T follicular helper cell (primary cell): ENCODE measurements around the gene ABCD4.

ENCODE experiments used
- DNase-seq: peaks from one replicate; pipeline ENCODE4 v3.0.0-alpha.2; 2020; ENCODE audit warnings: low read depth

The ABCD4 gene

DNA sequence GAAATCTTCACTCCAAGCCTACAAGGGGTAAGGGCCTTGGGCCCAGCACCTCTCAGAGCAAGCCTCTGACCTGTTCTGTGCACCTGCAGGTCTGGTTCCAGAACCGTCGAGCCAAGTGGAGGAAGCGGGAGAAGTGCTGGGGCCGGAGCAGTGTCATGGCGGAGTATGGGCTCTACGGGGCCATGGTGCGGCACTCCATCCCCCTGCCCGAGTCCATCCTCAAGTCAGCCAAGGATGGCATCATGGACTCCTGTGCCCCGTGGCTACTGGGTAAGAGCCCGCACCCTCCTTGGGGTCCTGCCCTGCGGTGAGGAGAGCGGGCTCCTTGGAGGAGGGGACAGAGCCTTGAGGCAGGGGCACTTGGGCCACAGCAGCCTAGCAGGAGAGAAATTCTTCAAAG, 43.2 kb downstream of the ABCD4 start:
- no peak for DNase-seq

DNA sequence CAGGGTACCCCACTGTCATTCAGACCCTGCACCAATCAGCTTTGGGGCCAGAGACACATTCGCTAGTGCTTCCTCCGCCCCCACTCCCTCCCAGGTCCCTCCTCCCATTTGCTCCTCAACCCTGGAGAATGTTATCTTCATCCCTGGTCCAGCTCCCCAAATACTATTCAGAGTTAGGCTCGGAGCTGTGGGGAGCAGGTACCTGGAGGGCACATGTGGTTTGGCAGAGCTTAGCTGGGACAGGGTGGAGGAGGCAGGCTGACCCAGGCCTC, 44.0 kb downstream of the ABCD4 start:
- no peak for DNase-seq

DNA sequence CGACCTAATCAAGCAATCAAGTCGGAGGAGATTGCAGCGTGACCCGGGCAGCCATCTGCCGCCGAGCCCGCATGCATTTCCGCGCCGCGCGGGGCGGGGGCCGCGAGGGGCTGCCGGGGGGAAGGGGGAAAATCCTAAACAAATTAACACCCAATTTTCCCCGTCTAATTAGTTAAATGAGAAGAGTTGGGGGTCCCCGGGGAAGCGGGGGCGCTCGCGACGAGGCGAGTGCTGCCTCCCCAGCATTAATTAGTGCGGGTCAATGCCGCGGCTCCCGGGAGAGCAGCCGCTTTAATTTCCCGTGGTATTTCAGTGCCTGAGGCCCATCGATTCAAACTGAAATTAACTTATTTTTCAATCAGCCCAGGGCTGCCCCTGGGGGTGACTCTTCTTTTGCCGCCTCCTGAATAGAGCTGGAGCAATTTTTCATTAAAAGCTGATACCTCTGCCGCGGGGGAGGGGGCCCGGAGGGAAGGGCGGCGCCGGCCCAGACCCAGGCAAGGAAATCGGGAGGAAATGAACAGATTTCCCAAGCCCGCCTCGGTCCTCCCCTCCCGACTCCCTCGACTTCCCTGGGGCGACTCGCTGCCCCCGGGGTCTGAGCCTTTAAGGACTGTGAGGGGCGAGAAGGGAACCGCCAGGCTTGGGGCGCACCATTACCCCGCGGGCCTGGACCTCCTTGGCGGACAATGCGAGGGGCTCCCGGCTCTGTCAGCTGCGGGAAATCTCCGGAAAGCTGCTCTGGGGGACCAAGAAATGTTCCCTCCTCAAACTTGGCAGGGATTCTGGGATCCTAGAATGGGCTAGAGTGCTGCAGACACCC, 44.6 kb downstream of the ABCD4 start:
- DNase-seq = no peak

DNA sequence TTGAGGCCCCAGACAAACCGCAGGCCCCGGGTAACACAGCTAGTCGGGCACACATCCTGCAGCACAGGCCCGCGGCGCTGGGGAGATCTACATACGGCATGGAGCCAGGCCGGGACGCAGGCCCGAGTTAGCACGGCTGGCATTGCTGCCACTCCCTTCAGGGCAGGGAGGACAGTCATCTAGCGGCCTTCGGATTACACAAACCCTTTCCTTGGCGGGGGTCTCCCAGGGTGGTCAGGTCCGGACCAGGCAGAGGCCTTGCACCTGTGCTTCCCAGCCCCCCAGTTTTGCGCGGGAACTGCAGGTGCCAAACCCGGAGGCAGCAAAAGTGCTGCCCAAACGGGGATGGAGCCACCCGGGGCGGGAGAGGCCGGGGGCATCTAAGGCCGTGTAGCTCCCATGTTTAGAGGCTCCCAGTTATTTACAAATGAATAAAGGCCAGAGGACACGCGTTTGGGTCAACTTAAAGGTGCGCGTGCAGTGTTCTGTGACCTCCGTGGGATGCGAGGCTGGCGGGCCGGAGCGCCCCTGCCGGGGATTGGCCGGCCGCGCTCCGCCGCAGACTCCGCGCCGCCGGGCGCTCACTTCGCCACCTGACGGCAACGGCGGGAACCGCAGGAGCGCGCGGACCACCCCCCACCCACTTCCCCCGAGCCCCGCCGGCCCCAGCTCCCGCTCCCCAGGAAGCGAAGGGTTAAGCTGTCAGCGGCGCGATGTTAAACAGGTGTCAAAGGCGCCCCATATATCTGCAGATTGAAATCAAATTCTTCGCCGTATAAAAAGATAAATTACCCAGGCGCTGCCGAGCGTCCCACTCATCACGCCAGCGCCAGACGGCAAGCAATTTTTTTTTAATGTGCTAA, 45.4 kb downstream of the ABCD4 start:
- peak; percentile 33 for DNase-seq

DNA sequence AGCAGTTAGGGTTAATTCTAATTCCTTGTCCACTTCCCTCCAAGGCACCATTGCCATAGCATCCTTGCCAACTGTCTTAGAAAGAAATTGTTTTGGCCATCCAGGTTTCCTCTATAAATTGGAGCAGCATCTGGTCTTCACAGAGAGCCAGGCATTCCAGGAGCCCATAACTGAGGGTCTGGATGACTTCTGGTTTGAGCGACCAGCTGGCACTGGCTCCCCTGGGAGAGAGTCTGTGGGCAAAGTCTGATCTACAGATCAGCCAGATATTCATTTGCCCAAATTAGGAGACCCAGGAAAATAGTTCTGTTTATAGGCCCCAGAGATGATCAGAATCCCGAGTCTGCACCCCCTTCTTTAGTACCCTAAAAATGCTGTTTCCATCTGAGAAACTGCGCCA, 47.5 kb downstream of the ABCD4 start:
- no peak for DNase-seq

DNA sequence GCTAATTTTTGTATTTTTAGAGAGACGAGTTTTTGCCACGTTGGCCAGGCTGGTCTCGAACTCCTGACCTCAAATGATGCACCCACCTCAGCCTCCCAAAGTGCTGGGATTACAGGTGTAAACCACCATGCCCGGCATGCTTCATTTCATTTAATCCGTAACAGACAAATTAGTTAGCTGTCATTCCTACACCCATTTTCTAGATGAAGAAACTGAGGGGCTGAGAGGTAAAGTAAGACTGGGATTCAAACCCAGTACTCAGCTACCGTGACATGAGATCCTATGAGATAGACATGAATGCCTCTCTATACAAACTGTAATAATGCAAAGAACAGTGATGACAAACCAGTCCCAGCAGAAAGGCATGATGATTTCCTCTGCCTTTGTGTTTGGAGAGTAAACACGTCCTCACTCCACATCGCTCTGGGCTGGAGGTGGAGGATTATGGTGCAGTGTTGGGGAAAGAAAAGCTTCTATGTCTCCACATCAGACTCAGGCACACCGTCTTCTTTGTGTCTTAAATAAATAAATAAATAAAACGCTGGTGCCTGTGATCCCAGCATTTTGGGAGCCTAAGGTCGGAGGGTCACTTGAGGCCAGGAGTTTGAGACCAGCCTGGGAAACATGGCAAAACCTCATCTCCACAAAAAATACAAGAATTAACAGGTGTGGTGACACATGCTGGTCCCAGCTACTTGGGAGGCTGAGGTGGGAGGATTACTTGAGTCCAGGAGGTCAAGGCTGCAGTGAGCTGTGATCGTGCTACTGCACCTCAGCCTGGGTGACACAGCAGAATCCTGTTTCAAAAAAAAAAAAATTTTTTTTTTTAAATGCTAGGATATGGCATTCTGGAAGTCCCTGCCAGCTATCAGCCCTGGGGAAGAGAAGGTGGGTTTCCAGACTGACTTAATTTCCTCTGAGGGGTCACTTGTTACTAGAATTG, 53.0 kb downstream of the ABCD4 start:
- no peak for DNase-seq

DNA sequence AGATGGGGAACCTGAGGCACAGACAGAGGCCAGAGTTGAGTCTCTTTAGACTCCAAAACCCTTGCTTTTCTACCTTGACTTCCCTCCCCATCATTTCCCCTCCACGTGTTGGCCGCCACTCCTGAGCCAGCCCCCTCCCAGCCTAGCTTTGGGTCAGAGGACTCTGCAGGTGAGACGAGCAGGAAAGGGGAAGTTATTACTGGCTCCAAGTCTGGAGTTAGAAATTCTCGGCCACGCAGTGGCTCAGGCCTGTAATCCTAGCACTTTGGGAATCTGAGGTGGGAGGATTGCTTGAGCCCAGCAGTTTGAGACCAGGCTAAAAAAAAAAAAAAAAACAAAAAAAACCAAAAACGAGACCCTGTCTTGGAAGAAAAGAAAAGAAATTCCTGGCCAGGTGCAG, 54.7 kb downstream of the ABCD4 start:
- no peak for DNase-seq

DNA sequence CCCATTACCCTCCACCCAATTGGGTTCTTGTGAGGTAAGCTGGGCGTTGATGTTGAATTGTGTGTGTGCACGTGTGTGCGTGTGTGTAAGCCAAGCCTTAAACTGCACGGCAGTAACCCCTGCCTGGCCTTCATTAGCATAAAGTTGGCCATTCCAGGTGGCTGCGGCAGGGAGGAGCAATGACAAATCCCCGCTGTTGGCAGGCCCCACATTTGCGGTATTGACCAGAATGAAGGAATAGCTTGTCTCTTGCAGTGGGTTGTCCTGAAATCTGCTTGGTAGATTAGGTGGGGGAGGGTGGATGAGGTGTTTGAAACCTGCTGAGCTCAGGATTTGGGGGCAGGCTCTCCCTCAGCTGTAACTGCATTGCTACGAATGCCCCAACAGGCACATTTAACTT, 56.2 kb downstream of the ABCD4 start:
- DNase-seq = no peak

DNA sequence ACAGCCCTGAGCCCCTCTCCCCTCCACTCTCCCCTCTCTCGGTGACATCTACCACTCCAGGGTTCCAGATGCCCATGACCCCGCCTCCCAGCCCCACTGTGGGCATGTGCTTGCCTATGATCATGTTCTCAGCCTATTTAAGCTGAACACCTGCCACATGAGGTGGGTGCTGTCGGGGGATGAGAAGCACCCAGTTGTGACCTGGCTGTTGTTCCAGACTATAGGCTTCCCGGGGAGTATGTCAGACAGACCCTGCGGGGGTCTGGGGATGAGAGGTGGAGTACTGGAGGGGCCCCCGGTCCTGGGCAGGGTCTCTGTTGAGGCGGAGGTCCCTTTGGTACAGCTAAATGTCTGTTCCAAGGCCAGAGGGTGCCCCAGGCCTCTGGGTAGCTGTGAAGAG, 57.4 kb downstream of the ABCD4 start:
- DNase-seq = no peak

DNA sequence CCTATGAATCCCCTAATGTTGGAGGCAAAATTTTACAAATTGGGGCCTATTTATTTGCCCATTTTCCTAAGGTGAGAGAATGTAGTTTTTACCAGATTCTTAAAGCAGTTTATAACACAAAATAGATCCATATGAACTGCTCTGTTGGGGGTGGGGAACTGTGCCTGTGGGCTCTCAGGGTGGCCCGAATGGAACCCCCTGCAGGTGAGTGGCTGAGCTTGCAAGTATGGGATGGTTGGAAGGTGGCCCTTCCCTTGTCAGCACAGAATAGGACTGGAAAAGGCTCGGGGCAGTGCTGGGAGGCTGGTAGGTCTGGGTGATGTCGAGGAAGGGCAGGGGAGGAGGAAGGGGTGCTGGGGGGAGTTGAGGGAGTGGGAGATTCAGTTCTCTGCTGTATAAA, 58.6 kb downstream of the ABCD4 start:
- DNase-seq = no peak

DNA sequence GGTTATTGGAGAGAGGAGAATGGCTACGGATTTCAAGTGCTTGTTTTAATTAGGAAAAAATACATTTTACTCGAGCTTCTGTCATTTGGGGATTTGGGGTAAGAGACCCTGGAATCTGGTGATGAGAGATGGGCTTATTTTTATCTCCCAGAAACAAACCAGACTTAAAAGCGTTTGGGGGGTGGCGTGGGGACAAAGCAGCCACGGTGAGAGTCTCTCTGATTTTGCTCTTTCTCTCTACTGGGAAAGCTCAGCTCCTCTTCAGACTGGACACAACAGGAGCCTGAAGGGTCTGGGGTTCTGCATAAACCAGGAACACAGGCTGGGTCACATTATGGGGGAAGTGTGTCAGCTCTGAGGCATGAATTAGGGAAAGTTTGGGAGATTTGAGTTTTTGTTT, 59.7 kb downstream of the ABCD4 start:
- no peak for DNase-seq

DNA sequence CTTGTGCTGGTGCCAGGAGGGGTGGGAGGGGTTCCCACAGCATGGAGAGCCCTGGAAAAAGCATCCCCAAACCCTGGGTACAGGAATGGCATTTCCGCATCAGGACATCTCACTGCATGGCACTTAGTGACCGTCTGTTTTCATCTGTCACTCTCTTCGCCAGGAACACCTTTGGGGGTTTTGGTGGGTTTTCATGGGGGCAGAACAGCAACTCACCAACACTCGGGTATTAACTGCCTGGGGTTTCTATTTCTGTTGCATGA, 60.0 kb downstream of the ABCD4 start:
- no peak for DNase-seq

DNA sequence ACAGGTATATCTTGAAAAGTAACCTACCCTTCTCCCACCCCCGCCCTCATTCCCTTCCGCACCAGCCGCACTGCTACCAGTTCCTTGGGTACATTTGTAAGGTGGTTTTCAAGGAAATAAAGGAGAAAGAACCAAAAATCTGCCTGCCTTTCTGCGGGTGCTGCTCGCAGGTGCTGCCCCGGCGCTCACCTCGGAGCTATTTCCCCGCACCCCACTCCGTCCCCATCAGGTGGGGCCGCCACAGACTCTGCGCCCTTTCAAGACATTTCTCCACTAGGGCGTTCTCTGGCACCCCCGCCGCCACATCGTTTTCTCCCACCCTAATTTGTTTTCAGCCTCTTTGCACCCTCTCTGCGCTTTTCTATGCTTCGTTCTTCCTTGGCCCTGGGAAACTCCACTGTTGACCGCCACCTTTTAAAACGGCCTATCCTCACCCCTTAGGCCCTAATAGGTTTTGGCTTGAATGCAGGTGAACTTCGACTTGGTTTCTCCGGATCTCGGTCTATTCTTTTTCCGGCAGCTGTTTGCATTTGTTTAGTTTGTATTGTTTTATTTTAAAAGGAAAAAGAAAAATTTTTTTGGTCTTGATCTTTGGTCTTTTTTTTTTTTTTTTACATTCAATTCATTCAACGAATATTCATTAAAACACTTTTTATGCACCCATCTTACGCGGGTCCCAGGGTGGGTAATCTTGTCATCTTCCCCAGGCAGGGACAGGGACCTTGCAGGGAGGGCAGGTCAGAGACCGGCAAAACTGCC, 60.5 kb downstream of the ABCD4 start:
- no peak for DNase-seq

DNA sequence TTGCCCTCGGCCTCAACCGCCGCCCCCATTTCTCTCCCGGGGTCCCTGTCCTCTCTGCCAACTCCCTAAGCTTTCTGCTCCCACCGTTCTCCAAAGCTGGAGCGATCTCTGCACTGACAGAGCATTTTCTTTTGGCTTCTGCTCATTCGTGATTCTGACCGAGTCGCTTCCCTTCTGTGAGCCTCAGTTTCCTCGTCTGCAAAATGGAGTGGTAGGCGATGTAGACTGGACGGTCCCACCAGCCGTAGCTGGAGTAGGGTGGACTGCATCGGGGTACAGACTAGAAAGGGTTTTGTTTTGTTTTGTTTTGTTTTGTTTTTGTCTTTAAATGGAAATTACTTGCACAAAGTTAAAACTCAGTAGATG, 61.1 kb downstream of the ABCD4 start:
- DNase-seq = no peak

DNA sequence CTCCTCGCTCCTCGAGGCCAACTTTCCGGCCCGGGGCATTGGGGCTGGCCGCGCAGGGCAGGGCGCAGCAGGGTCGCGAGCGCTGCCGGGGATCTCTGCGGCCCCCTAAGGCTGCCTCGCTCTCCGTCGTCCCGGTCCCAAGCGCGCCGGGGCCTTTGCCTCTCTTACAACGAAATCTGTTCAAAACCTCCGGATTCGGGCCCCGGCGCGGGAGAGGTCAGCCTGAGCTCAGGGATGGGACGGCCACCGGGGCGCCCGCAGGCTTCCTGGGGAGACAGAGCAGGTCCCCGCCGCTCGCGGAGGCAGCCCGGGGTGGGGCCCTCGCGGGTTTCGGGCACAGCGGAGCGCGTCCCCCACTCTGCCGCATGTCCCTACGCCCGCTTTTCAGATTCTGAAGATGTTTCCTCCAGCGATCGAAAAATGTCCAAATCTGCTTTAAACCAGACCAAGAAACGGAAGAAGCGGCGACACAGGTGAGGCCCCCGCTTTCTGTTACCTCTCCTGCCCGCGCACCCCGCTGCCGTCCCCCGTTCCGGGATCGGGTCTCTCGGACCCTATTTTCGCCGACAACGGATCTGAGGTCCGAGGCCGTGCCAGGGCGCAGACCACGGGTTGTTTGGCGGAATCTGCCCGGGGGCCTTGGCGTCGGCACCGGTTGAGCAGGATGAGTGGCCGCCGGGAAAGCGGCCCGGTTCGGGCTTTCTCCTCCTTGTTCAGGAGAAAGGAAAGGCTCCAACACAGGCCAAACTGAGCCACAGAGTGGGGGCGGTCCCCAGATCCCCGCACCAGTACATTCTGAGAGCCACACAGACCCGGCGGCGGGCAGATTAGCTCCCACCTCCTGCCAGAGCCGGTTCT, 61.7 kb downstream of the ABCD4 start:
- DNase-seq = no peak

DNA sequence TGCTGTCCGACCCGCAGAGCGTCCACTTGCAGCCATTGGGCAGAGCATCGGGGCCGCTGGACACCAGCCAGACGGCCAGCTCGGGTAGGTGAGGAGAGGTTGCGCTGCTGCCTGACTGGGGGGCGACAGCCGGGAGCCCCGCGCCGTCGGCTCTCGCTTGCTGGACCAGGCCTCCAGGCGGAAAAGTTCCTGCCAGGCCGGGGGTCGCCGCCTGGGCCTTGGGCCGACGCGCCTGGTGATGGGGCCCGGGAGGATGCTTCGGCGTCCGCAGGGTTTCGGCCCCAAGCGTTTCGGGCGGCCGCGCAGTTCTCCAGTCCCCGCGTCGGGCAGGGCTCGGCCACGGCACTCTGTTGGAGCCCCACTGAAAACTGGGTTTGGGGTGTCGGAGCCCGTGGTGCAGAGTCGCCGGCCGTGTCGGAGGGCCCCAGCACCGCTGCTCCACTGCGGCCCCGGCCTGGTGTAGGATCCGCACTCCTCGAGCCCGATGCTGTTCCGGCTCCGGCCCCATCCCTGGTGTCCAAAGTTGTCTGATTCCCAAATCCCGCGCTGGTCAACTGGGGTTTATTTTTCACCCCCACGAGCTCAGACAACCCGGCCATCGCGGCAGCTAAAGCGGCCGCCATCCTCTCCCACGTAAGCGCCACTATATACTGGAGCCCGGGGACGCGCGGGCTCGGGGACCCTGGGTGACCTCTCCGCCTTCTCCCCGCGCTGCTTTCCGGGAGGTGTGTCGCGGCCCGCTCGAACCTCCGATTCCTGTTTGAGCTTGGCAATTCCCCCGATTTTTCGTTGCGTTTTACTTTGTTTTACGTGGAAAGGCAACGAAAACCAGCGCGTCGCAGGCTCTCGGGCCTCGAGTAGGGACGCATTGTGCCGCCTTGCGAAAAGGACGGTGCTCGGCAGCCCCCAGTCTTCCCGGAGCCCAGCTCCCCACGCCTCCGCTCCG, 62.6 kb downstream of the ABCD4 start:
- no peak for DNase-seq

DNA sequence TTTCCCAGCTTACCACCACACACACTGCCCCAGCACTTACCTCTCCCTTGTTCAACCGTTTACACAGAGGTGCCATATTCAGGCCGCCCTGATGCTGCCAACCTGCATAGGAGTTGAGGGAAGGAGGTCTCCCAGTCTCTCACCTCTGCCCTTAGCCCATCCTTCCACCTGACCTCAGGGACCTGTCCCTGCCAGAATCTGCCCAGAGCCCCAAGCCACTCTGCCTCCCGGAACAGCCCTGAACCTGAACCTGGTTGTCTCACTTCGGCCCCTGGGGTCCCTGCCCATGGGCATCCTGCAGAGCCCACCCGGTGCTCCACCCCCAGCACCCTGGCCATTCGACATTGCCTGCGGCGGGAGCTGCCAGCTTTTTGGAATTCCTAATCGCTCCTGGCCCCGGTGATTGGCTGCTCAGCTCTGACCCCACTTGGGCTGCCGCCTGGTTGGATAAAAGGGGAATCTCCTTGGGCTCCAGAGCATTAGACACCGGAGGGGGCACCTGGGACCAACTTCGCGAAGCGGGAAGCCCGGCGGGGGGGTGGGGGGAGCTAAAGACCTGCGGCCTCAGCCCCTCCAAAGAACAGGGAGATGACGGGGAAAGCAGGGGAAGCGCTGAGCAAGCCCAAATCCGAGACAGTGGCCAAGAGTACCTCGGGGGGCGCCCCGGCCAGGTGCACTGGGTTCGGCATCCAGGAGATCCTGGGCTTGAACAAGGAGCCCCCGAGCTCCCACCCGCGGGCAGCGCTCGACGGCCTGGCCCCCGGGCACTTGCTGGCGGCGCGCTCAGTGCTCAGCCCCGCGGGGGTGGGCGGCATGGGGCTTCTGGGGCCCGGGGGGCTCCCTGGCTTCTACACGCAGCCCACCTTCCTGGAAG, 63.5 kb downstream of the ABCD4 start, which contains the start of gene VSX2:
Gene VSX2 (plus strand): TSS at position 476 of the 874 bp plus-strand sequence. CDS start 113 bp downstream, at position 589.
- no peak for DNase-seq

DNA sequence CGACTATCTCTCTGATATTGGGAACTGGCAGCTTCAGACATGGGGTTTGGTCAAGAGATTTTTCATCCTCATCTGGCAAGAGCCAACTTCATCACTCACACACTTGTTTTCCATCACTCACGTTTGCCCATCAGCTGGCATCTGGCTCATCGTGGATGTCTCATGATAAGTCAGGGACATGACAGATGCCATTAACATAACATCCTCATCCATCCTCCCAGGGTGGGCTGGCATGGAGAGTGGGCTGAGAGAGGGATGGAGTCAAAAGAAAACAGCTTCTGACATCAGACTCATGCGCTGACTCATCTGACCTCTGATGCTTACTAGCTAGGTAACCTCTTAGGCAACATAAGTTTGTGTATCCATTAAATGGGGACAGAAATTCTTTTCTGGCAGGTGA, 65.3 kb downstream of the ABCD4 start:
- DNase-seq = no peak
